Naive B cell (primary cell): ENCODE data around the gene CBY2. TPM values are rescaled to one million over a fixed set of nuclear protein-coding genes. Genes with fewer than 3 reads are reported as not detected.

Experiments
- ATAC-seq, 2 donors: fragments of 150-1000 bp; cut with Tn5 transposase; 2 replicates each; pipeline ENCODE4 v1.10.0; 2021; ENCODE audit warnings: low read depth in 2 of 2, mild to moderate bottlenecking in 2 of 2, moderate library complexity in 2 of 2
- DNase-seq: peaks from one replicate; pipeline ENCODE4 v3.0.0; 2022
- H3K27ac Mint-ChIP-seq, 6 donors: one replicate each; pipeline ENCODE4 v1.8.0; 2020 to 2022; ENCODE audit warnings: mild to moderate bottlenecking in 6 of 6, mixed read lengths in 6 of 6, moderate library complexity in 5 of 6, inconsistent platforms in 2 of 6
- H3K27me3 Mint-ChIP-seq, 3 donors: one replicate each; pipeline ENCODE4 v1.8.0; 2021 to 2022; ENCODE audit warnings: mixed read lengths in 3 of 3, mild to moderate bottlenecking in 1 of 3
- H3K36me3 Mint-ChIP-seq, 2 donors: one replicate each; pipeline ENCODE4 v1.8.0; 2020 to 2022; ENCODE audit warnings: mixed read lengths in 2 of 2, inconsistent platforms in 1 of 2, mild to moderate bottlenecking in 1 of 2
- H3K4me1 Mint-ChIP-seq, 3 donors: one replicate each; pipeline ENCODE4 v1.8.0; 2020 to 2022; ENCODE audit warnings: mixed read lengths in 3 of 3, inconsistent platforms in 1 of 3, mild to moderate bottlenecking in 1 of 3, moderate library complexity in 1 of 3
- H3K4me3 Mint-ChIP-seq, 8 donors: one replicate each; pipeline ENCODE4 v1.8.0; 2020 to 2022; ENCODE audit warnings: mild to moderate bottlenecking in 8 of 8, mixed read lengths in 8 of 8, moderate library complexity in 8 of 8, inconsistent platforms in 2 of 8
- H3K9me3 Mint-ChIP-seq, 7 donors: one replicate each; pipeline ENCODE4 v1.8.0; 2020 to 2022; ENCODE audit warnings: mixed read lengths in 7 of 7, mild to moderate bottlenecking in 5 of 7, inconsistent platforms in 2 of 7, moderate library complexity in 1 of 7
- polyA plus RNA-seq, 6 donors: library from polyadenylated mRNA; unstranded; fragments of 300-500 nt; fragmentation: Illumina TruSeq; gene quantifications; one replicate each; pipeline ENCODE4 v1.2.3, GENCODE V29; 2021; ENCODE audit warnings: low read depth in 6 of 6

Gene CBY2
- polyA plus RNA-seq, 6 donors from 2014 or later: not detected

DNA sequence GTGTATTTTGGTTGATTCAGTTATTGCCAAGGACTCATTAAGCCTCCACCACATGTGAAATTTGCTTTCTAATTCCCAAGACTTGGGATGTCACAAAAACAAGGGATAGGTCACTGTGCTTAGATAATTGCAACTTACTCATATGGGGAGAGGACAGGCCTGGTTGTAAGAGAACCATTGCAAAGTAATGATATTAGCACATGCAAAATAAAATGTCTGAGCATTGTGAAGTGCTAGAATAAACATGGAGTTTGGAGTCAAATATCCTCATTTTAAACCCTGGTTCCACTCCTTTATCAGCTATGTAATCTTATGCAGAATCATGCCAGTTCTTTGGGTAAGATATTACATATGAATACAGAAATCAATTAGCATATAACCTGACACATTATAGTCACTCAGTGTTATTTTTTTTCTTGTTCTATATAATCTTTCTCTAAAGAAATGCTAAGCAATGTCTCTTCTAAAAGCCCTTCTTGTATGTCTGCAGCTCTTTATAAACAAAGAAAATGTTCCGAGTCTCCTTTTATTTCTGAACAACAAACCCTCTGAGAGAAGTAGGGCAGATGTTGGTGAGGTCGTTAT lies 5.5 kb downstream of the CBY2 start:
- H3K36me3 Mint-ChIP-seq: no peaks in the 10 kb centered on the region
- peaks cover 0 to 11% (median 8%) of the 10 kb centered on the region in 3 donors for H3K27me3 Mint-ChIP-seq
- no peak overlapping the region for H3K4me3 Mint-ChIP-seq
- DNase-seq (no peak), ATAC-seq (no peak)
- H3K9me3 Mint-ChIP-seq: peaks cover 0 to 2% (median 0%) of the 10 kb centered on the region in 7 donors
- no peaks in the 10 kb centered on the region for H3K4me1 Mint-ChIP-seq
- no peak overlapping the region for H3K27ac Mint-ChIP-seq

DNA sequence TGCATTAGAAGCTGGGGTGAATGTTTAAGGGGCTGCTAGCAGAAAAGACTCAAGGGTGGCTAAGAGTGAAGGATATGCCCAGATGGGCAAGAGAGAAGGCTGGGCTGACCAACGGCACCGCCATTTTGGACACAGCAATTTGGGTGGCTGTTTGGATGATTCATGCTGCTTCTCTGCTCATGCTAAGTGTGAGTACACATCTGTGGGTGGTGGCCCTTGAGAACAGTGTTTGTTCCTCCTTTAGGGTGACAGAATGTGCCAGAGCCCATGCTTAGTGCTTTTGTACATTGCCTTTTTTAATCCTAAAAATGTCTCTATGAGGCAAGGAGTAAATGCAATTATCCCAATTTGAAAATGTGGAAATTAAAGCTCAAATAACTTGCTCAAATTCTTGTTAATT lies 9.8 kb downstream of the CBY2 start:
- Mint-ChIP-seq H3K27ac (no peak overlapping the region), H3K27me3 (no peaks in the 10 kb centered on the region), H3K9me3 (peaks cover 0 to 2% (median 0%) of the 10 kb centered on the region in 7 donors), H3K4me3 (no peak overlapping the region), H3K4me1 (no peaks in the 10 kb centered on the region), H3K36me3 (no peaks in the 10 kb centered on the region)
- no peak for DNase-seq
- ATAC-seq: no peak

DNA sequence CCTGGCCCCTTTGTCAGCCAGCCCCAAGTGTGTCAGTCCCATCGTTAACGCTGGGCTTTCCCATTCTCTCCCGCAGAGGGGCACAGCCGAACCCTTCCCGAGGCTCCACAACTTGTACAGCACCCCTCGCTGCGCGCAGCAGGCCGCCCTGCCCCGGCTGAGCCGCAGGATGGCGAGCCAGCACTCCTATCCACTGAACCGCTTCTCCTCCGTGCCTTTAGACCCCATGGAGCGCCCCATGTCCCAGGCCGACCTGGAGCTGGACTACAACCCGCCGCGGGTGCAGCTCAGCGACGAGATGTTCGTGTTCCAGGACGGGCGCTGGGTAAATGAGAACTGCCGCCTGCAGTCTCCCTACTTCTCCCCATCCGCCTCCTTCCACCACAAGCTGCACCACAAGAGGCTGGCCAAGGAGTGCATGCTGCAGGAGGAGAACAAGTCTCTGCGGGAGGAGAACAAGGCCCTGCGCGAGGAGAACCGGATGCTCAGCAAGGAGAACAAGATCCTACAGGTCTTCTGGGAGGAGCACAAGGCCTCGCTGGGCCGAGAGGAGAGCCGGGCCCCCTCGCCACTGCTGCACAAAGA lies 11.1 kb downstream of the CBY2 start:
- Mint-ChIP-seq H3K36me3 (no peaks in the 10 kb centered on the region), H3K27me3 (no peaks in the 10 kb centered on the region), H3K27ac (no peak overlapping the region), H3K4me1 (no peaks in the 10 kb centered on the region), H3K9me3 (peaks cover 0 to 2% (median 0%) of the 10 kb centered on the region in 7 donors), H3K4me3 (no peak overlapping the region)
- ATAC-seq: no peak
- no peak for DNase-seq

DNA sequence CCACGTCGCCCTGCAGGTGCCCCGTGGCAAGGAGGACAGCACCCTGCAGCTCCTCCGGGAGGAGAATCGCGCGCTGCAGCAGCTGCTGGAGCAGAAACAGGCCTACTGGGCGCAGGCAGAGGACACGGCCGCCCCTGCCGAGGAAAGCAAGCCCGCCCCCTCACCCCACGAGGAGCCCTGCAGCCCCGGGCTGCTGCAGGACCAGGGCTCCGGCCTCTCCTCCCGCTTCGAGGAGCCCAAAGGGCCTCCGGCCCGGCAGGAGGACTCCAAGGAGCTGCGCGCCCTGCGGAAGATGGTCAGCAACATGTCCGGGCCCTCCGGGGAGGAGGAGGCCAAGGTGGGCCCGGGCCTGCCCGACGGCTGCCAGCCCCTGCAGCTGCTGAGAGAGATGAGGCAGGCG lies 11.6 kb downstream of the CBY2 start:
- no peak overlapping the region for H3K4me3 Mint-ChIP-seq
- H3K4me1 Mint-ChIP-seq: no peaks in the 10 kb centered on the region
- H3K27me3 Mint-ChIP-seq: no peaks in the 10 kb centered on the region
- no peak overlapping the region for H3K27ac Mint-ChIP-seq
- peaks cover 0 to 2% (median 0%) of the 10 kb centered on the region in 7 donors for H3K9me3 Mint-ChIP-seq
- DNase-seq (no peak), ATAC-seq (no peak)
- H3K36me3 Mint-ChIP-seq: no peaks in the 10 kb centered on the region

DNA sequence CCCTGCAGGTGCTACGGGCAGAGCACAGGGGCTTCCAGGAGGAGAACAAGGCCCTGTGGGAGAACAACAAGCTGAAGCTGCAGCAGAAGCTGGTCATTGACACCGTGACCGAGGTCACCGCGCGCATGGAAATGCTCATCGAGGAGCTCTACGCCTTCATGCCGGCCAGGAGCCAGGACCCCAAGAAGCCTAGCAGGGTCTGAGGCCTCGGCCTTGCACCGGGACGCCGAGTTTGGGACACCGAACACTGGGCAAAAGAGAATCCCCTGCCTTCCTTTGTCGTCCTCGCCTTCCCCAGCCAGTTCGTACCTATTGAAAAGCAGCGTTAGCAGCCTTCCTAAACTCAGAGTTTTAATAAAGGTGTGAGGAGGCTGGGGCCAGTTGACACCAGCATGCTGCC lies 12.1 kb downstream of the CBY2 start:
- H3K27ac Mint-ChIP-seq: no peak overlapping the region
- H3K4me3 Mint-ChIP-seq: no peak overlapping the region
- no peak for DNase-seq
- H3K4me1 Mint-ChIP-seq: no peaks in the 10 kb centered on the region
- no peak for ATAC-seq
- no peaks in the 10 kb centered on the region for H3K36me3 Mint-ChIP-seq
- peaks cover 0 to 2% (median 0%) of the 10 kb centered on the region in 7 donors for H3K9me3 Mint-ChIP-seq
- no peaks in the 10 kb centered on the region for H3K27me3 Mint-ChIP-seq

DNA sequence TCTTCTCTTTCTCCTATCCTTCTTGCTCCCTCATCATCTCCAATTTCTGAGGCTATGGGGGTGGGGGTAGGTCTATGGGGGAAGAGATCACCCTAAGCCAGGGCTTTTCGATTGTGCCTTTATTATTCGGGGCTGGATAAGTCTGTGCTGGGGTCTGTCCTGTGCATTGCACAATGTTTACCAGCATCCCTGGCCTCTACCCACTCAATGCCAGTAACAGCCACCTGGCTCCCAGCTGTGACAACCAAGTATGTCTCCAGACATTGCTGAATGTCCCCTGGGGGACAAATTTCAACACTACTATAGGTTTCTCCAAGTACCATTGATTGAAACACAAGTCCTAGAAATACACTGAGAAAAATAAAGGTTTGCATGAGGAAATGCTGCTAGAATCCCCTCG lies 13.2 kb downstream of the CBY2 start:
- no peak for DNase-seq
- no peaks in the 10 kb centered on the region for H3K36me3 Mint-ChIP-seq
- no peak overlapping the region for H3K27ac Mint-ChIP-seq

DNA sequence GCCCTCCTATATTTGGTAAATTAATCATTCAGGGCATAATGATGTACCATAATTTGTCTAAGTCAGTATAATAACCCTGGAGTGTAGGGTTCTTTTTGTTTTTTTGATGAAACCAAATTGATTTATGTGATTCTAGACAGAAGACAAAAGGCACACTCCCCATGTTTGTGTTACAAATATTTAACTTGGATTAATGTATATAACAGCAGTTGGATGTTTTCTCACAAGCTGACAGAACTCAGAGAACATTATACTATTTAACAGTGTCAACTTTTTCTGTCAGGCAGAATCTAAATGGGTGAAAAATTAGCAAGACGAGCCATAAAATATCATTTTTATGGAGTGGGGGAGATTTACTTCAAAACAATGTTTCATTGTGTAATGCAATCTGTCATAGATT lies 15.2 kb downstream of the CBY2 start:
- H3K27me3 Mint-ChIP-seq: peaks cover 0 to 6% (median 0%) of the 10 kb centered on the region in 3 donors
- ATAC-seq (no peak), DNase-seq (no peak)
- no peak overlapping the region for H3K4me3 Mint-ChIP-seq
- H3K9me3 Mint-ChIP-seq: peaks cover 0 to under 1% (median 0%) of the 10 kb centered on the region in 7 donors
- H3K4me1 Mint-ChIP-seq: no peaks in the 10 kb centered on the region
- no peak overlapping the region for H3K27ac Mint-ChIP-seq
- H3K36me3 Mint-ChIP-seq: no peaks in the 10 kb centered on the region

More for the DNA sequence above, 13.2 kb downstream of the CBY2 start:
- Mint-ChIP-seq H3K4me3 (peak overlapping the region in 1 of 8 donors; percentile 23), H3K9me3 (peaks cover 0 to 2% (median 0%) of the 10 kb centered on the region in 7 donors), H3K4me1 (no peaks in the 10 kb centered on the region), H3K27me3 (peaks cover 0 to 6% (median 0%) of the 10 kb centered on the region in 3 donors)
- no peak for ATAC-seq

DNA sequence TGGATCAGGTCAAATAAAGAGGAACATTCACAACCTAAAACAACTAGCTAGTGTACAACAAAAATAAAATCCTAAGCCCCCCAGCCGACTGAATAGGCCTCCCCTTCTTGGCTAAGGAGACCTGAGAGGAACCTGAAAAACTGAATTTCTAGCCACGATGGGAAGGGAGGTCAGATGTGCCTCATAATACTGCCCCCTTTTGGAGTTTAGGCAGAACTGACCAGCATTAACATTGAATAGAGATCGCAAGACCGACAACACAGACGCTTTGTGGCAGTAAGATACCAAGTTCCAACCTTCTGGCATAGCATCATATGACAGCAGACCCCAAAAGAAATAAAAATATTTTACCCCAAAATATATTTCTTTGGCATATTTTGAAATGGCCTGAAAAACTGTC lies 15.9 kb downstream of the CBY2 start:
- ATAC-seq (no peak), DNase-seq (no peak)
- Mint-ChIP-seq H3K9me3 (no peaks in the 10 kb centered on the region), H3K27me3 (peaks cover 0 to 6% (median 0%) of the 10 kb centered on the region in 3 donors), H3K4me1 (no peaks in the 10 kb centered on the region), H3K36me3 (no peaks in the 10 kb centered on the region), H3K27ac (no peak overlapping the region), H3K4me3 (no peak overlapping the region)

DNA sequence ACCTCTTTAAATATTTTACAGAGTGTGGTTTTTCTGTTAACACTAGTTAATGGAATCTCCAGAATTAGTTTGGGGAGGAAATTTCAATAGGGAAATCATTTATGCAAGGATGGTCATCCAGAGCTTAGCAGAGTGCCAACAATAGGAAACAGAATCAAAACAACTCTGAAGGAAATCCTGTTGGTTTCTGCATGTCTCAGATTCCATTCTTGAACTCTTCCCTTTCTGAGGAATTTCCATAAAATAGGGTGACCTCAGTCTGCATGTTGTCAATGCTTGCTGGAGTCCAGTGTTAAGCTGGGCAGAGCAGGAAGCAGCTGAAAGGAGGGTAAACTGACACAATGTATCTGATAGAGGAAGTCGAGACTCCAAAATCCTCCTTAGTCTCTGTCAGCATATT lies 16.9 kb downstream of the CBY2 start:
- Mint-ChIP-seq H3K4me3 (no peak overlapping the region), H3K27ac (no peak overlapping the region), H3K4me1 (no peaks in the 10 kb centered on the region), H3K27me3 (peaks cover 0 to 6% (median 0%) of the 10 kb centered on the region in 3 donors), H3K9me3 (no peaks in the 10 kb centered on the region), H3K36me3 (no peaks in the 10 kb centered on the region)
- ATAC-seq (no peak), DNase-seq (no peak)

DNA sequence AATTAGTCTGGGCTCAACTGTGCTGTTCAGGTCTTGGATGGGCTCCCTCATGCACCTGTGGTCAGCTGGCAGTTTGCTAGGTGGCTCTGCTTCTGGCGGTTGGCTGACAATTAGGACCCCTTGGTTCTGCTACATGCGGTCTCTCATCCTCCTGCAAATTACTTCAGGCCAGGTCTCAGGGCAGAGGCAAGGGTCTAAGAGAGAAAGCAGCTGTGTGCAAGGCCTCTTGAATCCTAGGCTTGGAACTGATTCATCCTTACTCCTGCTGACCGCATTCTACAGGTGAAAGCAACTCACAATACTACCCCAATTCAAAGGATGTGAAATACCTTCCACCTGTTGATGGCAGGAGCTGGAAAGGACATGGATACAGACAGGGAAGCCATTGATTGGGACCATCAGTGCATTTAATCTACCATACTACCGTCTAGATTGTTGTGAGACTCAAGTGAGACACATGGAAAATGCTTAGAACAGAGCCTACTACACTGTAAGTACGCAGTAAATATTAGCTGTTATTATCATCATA lies 19.1 kb downstream of the CBY2 start:
- Mint-ChIP-seq H3K36me3 (no peaks in the 10 kb centered on the region), H3K4me1 (no peaks in the 10 kb centered on the region), H3K27me3 (peaks cover 0 to 6% (median 0%) of the 10 kb centered on the region in 3 donors), H3K9me3 (no peaks in the 10 kb centered on the region), H3K4me3 (no peak overlapping the region), H3K27ac (no peak overlapping the region)
- DNase-seq (no peak), ATAC-seq (no peak)

DNA sequence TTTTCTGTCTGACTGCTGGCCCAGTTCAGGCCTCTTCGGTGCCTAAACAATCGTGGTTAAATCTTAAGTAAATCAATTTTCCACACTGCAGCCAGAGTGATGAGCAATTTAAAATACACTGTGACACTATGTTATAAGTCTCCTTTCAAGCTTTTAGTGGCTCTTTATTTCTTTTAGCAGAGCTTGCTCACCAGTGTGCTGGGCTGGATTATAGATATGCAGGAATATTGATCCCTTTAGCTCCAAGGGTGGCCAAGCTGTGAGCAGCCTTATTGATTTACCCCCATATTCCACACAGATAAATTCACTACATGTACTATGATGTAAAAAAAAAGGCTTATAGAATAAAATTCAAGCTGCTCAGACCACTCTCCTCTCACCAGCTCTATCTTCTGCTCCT lies 21.7 kb downstream of the CBY2 start:
- no peak overlapping the region for H3K27ac Mint-ChIP-seq
- DNase-seq: no peak
- H3K4me1 Mint-ChIP-seq: no peaks in the 10 kb centered on the region
- no peak overlapping the region for H3K4me3 Mint-ChIP-seq
- H3K9me3 Mint-ChIP-seq: no peaks in the 10 kb centered on the region
- no peak for ATAC-seq
- peaks cover 0 to 6% (median 6%) of the 10 kb centered on the region in 3 donors for H3K27me3 Mint-ChIP-seq
- H3K36me3 Mint-ChIP-seq: no peaks in the 10 kb centered on the region

DNA sequence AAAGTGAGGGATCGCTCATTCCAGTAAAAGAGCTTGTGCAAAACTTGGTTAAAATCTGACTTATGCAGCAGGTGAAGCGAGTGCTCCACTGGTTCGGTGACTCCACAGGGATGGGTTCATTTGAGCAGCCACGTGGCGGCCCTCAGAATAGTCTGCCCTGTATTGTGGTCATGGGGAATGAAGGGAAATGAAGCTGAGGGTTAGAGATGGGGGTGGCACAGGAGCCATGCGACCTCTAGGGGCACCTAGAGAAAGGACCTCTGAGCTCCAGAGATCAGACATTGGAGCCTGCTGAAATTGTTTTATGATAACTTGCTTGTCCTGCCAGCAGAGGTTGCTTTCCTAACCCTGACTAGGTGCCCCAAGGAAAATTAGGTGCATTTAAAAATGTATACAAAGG lies 26.6 kb downstream of the CBY2 start:
- Mint-ChIP-seq H3K4me1 (no peaks in the 10 kb centered on the region), H3K36me3 (no peaks in the 10 kb centered on the region), H3K4me3 (no peak overlapping the region), H3K27ac (peak overlapping the region in 1 of 6 donors; percentile 16), H3K9me3 (no peaks in the 10 kb centered on the region), H3K27me3 (peaks cover 0 to 20% (median 17%) of the 10 kb centered on the region in 3 donors)
- no peak for ATAC-seq
- no peak for DNase-seq

DNA sequence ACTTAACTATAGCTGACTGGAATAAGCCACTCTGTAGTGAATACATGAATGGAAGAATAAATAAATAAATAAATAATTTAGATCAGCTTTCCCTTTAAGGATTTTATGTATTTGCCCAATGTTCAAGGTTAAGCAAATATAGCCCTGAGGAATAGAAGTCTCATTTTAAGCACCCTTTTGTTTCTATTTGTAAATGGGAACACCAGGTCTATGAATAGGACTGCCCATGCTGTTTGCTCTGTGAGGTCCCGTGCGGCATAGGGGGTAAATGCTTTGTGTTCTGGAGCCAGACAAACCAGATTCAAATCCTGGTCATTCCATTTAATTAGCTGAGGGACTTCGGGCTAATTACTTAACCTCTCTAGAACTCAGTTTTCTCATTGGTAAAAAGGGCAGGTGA lies 29.3 kb downstream of the CBY2 start:
- Mint-ChIP-seq H3K36me3 (no peaks in the 10 kb centered on the region), H3K4me3 (no peak overlapping the region), H3K4me1 (no peaks in the 10 kb centered on the region), H3K27ac (peak overlapping the region in 1 of 6 donors; percentile 8), H3K9me3 (peaks cover 0 to 4% (median 2%) of the 10 kb centered on the region in 7 donors), H3K27me3 (peaks cover under 1 to 31% (median 23%) of the 10 kb centered on the region in 3 donors)
- no peak for ATAC-seq
- no peak for DNase-seq

DNA sequence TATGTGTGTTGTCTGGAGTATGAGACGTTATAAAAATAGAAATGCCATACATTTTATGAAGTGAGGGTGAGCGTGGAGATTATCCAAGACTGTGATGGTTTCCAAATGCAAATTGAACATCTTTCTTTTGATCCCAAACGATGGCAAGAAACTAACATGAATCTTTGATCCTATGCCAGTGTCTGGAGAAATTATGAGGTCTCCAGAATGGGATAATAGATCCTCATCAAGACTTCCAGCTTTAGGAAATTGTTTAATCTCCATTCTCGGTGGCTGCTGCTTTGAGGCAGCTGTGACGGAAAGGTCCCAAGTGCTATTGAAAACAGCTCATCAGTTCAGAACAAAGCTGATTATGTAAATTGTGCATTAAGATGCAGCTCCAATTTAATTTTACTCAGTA lies 30.8 kb downstream of the CBY2 start:
- Mint-ChIP-seq H3K27ac (no peak overlapping the region), H3K27me3 (peaks cover 3 to 31% (median 20%) of the 10 kb centered on the region in 3 donors), H3K4me1 (no peaks in the 10 kb centered on the region), H3K9me3 (peaks cover 0 to 5% (median 2%) of the 10 kb centered on the region in 7 donors), H3K4me3 (no peak overlapping the region), H3K36me3 (no peaks in the 10 kb centered on the region)
- DNase-seq: no peak
- no peak for ATAC-seq
